Measurements from ENCODE around the gene SYNDIG1. TPM values are rescaled to one million over a fixed set of nuclear protein-coding genes. Genes with fewer than 3 reads are reported as not detected.

Gene SYNDIG1
- total and polyA plus RNA-seq, 2 experiments from 2014 or later = 1.7 to 2.4 TPM

DNA sequence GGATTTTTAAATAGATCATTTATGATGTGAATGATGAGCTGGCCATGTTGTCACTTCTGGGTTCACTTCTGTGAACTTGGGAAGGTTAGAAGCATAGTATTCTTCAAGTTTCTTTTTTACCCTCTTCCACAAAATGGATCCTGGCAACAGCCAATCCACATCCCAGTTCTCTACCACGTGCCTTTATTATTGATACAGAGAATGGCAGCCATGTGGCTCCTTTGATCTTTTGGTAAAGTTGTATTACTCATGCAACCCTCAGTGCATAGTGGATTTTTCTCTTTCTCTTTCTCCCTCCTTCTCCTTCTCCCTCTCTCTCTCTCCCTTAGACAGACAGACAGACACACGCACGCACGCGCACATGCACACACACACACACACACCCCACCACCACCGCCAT, 50.0 kb downstream of the SYNDIG1 start:
- Histone ChIP-seq H3K27me3 (no peaks in the 10 kb centered on the region), H3K36me3 (no peaks in the 10 kb centered on the region), H3K4me3 (no peak overlapping the region), H3K9me3 (ENCODE audit: low read depth) (no peaks in the 10 kb centered on the region), H3K27ac (no peak overlapping the region), H3K4me1 (ENCODE audit: low read depth) (no peaks in the 10 kb centered on the region)
- no peak for DNase-seq (ENCODE audit: low read depth in 1 of 2, low spot score in 1 of 2)
- TF ChIP-seq, protein P1, sequence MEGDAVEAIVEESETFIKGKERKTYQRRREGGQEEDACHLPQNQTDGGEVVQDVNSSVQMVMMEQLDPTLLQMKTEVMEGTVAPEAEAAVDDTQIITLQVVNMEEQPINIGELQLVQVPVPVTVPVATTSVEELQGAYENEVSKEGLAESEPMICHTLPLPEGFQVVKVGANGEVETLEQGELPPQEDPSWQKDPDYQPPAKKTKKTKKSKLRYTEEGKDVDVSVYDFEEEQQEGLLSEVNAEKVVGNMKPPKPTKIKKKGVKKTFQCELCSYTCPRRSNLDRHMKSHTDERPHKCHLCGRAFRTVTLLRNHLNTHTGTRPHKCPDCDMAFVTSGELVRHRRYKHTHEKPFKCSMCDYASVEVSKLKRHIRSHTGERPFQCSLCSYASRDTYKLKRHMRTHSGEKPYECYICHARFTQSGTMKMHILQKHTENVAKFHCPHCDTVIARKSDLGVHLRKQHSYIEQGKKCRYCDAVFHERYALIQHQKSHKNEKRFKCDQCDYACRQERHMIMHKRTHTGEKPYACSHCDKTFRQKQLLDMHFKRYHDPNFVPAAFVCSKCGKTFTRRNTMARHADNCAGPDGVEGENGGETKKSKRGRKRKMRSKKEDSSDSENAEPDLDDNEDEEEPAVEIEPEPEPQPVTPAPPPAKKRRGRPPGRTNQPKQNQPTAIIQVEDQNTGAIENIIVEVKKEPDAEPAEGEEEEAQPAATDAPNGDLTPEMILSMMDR (IDR thresholded peaks at IDR 0.05; ENCODE audit: low read depth, low read length) = no peak

DNA sequence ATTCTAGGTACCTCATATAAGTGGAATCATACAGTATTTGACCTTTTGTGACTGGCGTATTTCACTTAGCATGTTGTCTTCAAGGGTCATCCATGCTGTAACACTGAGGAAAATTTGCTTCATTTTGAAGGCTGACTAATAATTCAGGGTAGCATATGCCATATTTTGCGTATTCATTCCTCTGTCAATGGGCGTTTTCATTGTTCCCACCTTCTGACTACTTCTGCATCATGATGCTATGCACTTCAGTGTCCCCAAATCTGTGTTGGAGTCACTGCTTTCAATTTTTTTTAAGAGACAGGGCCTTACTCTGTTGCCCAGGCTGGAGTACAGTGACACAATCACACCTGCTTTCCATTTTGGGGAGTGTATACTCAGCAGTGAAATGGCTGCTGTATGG, 51.6 kb downstream of the SYNDIG1 start:
- Histone ChIP-seq H3K4me3 (no peak overlapping the region), H3K36me3 (no peaks in the 10 kb centered on the region)
- TF ChIP-seq, protein P1 (IDR thresholded peaks at IDR 0.05; ENCODE audit: low read depth, low read length) = no peak

DNA sequence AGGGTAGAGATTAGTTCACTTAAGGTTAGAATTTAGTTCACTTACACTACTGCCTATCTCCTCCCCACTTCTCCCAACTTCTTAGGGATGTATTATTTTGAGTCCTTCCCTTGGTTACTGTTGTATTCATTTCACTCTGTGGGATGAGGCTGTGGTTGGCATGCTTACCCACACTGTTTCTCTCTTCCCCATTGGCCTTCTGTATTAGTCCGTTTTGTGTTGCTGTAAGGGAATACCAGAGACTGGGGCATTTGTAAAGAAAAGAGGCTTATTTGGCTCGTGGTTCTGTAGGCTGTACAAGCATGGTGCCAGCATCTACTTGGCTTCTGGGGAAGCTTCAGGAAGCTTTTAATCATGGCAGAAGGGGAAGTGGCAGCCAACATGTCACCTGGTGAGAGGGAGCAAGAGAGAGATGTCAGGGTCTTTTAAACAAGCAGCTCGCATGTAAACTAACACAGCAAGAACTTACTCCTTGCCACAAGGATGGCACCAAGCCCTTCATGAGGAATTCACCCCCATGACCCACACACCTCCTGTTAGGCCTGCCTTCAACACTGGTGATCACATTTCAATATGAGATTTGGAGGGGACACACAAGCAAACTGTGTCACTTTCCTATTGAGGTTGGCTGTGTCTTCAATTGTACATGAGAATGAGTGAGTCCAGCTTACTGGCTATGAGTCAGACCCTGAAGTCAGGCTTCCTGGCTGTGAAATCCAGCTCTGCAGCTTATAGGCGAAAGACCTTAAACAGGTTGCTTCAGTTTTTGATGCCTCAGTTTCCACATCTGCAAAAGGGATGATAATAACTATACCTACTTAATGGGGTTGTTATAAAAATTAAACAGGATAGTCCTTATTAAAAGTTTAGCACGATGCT, 53.3 kb downstream of the SYNDIG1 start:
- H3K36me3 ChIP-seq = no peaks in the 10 kb centered on the region
- H3K4me1 ChIP-seq (ENCODE audit: low read depth) = no peaks in the 10 kb centered on the region
- no peaks in the 10 kb centered on the region for H3K9me3 ChIP-seq (ENCODE audit: low read depth)
- H3K27me3 ChIP-seq = no peaks in the 10 kb centered on the region
- TF ChIP-seq, protein P1 (IDR thresholded peaks at IDR 0.05; ENCODE audit: low read depth, low read length) = no peak
- DNase-seq (ENCODE audit: low read depth in 1 of 2, low spot score in 1 of 2) = no peak
- no peak overlapping the region for H3K4me3 ChIP-seq
- no peak overlapping the region for H3K27ac ChIP-seq

More for the DNA sequence above, 51.6 kb downstream of the SYNDIG1 start:
- H3K4me1 ChIP-seq (ENCODE audit: low read depth) = no peaks in the 10 kb centered on the region
- H3K27me3 ChIP-seq = no peaks in the 10 kb centered on the region
- H3K27ac ChIP-seq = no peak overlapping the region
- no peak for DNase-seq (ENCODE audit: low read depth in 1 of 2, low spot score in 1 of 2)
- H3K9me3 ChIP-seq (ENCODE audit: low read depth) = no peaks in the 10 kb centered on the region

DNA sequence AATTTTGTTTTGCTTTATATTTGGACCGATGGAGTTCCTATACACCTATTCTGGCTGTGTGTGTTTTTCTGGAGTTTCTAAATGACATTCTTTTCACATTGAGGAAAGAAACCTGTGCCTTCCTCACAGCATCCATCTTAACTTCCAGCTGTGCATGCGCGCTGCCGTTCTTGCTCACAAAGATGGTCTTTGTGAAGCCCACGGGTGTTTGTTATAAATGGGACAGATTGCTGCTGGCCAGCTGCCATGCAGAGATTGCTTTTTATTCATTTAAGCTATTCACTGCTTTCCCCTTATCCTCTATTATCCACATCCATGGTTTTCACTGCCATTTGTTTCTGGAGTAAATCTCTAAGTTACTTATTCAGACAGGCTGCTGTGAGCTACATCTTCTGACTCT, 54.2 kb downstream of the SYNDIG1 start:
- no peaks in the 10 kb centered on the region for H3K9me3 ChIP-seq (ENCODE audit: low read depth)
- H3K4me1 ChIP-seq (ENCODE audit: low read depth) = no peaks in the 10 kb centered on the region
- no peak overlapping the region for H3K4me3 ChIP-seq
- no peaks in the 10 kb centered on the region for H3K36me3 ChIP-seq
- no peak for DNase-seq (ENCODE audit: low read depth in 1 of 2, low spot score in 1 of 2)
- TF ChIP-seq, protein P1 (IDR thresholded peaks at IDR 0.05; ENCODE audit: low read depth, low read length) = no peak
- H3K27ac ChIP-seq = no peak overlapping the region
- no peaks in the 10 kb centered on the region for H3K27me3 ChIP-seq

DNA sequence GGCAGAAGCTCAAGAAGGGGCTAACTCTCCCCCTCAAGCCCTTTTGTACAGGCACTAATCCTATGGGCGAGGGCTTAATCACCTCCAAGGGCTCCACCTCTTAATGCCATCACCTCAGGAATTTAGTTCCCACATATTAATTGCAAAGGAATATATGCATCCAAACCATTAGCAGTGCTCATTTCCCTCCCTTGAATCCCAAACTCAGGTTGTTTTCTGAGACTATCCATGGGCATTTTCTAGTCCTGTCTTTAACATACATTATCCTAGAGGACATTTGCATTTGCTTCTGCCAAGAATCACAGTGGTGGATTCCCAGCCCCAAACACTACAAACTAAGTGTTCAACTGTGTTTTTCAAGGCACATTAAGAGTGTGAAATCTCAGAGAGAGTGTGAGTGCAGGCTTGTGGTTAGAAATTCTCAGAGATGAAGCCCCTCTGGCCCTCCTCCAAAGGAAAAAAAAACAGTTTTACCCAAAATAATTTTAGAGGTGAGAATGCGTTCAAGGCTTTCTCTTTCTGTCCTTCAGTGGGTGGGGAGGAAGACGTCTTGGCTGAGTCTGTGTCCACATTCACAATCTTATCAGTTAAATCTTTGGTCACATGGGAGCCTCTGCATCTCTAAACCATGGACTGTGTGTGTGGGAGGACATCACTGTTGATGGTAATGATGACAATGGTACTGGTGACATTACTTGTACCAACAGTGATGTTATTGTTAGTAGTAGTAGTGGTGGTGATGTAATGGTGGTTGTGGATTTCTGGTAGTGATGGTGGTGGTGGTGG, 59.3 kb downstream of the SYNDIG1 start:
- no peaks in the 10 kb centered on the region for H3K9me3 ChIP-seq (ENCODE audit: low read depth)
- no peak overlapping the region for H3K4me3 ChIP-seq
- H3K36me3 ChIP-seq = no peaks in the 10 kb centered on the region
- H3K27ac ChIP-seq = no peak overlapping the region
- TF ChIP-seq, protein P1 (IDR thresholded peaks at IDR 0.05; ENCODE audit: low read depth, low read length) = no peak
- no peak for DNase-seq (ENCODE audit: low read depth in 1 of 2, low spot score in 1 of 2)
- no peaks in the 10 kb centered on the region for H3K4me1 ChIP-seq (ENCODE audit: low read depth)
- no peaks in the 10 kb centered on the region for H3K27me3 ChIP-seq

All from cardiac muscle cell (in vitro differentiated cells and primary cell).